Choroid plexus epithelial cell (primary cell): ENCODE data around the gene RPS6KA2.

Source experiments
- DNase-seq: peaks from one replicate; pipeline ENCODE4 v3.0.0-alpha.2; 2010; ENCODE audit warnings: low read depth
- H3K4me3 ChIP-seq: 2 replicates; pipeline ENCODE4 v1.5.1; 2011; ENCODE audit warnings: low read depth, mild to moderate bottlenecking, control low read depth, low read length, moderate library complexity
- TF ChIP-seq, protein P1 (sequence below): conservative IDR thresholded peaks from 2 replicates; pipeline ENCODE4 v1.5.1; 2011; ENCODE audit warnings: low read depth, mild to moderate bottlenecking, control low read depth, inconsistent platforms, low read length, moderate library complexity

The RPS6KA2 gene

GRCh38 chr6:166474721-166475565 lies 152.1 kb downstream of the RPS6KA2 start:
- DNase-seq = no peak
- TF ChIP-seq, protein P1, sequence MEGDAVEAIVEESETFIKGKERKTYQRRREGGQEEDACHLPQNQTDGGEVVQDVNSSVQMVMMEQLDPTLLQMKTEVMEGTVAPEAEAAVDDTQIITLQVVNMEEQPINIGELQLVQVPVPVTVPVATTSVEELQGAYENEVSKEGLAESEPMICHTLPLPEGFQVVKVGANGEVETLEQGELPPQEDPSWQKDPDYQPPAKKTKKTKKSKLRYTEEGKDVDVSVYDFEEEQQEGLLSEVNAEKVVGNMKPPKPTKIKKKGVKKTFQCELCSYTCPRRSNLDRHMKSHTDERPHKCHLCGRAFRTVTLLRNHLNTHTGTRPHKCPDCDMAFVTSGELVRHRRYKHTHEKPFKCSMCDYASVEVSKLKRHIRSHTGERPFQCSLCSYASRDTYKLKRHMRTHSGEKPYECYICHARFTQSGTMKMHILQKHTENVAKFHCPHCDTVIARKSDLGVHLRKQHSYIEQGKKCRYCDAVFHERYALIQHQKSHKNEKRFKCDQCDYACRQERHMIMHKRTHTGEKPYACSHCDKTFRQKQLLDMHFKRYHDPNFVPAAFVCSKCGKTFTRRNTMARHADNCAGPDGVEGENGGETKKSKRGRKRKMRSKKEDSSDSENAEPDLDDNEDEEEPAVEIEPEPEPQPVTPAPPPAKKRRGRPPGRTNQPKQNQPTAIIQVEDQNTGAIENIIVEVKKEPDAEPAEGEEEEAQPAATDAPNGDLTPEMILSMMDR = no peak
- H3K4me3 ChIP-seq = no peak overlapping the region

GRCh38 chr6:166473886-166474571 lies 153.0 kb downstream of the RPS6KA2 start:
- DNase-seq = no peak
- no peak overlapping the region for H3K4me3 ChIP-seq
- TF ChIP-seq, protein P1 = no peak

- no peak for DNase-seq
- H3K4me3 ChIP-seq = no peak overlapping the region
- TF ChIP-seq, protein P1 = no peak
Measured at GRCh38 chr6:166472636-166473035, 154.4 kb downstream of the RPS6KA2 start.

DNA sequence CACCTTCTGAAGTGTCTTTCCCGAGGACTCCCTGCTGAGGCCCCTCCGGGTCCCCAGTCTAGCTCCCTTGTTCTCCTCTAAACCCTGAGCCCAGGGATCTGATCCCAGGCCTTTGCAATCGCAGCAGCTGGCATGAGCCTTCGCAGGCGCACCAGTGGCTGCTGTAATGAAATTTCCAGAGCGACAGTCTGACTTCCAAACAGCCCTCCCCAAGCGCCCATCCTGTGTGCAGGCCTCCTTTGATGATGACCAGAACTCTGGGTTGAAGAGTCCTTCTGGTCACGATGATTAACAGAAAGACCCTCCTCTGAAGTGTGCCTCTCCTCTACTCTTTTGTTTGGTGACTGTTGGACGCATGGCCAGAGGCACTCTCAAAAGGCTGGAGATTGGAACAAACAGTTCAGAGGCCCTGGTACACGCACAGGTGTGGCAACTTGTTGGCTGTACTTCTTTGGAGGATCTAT lies 155.2 kb downstream of the RPS6KA2 start:
- no peak overlapping the region for H3K4me3 ChIP-seq
- no peak for DNase-seq
- TF ChIP-seq, protein P1 = no peak

GRCh38 chr6:166470863-166471410 lies 156.1 kb downstream of the RPS6KA2 start:
- TF ChIP-seq, protein P1 = no peak
- H3K4me3 ChIP-seq = no peak overlapping the region
- no peak for DNase-seq

- DNase-seq = no peak
- TF ChIP-seq, protein P1 = no peak
Measured at GRCh38 chr6:166470029-166470862, 156.8 kb downstream of the RPS6KA2 start.

More at GRCh38 chr6:166470029-166470862, 156.8 kb downstream of the RPS6KA2 start:
- H3K4me3 ChIP-seq = no peak overlapping the region
